HG03095 (cell line): ENCODE results near the gene AFAP1.

Experiments
- ATAC-seq: cut with Tn5 transposase; IDR thresholded peaks from one replicate; pipeline ENCODE4 v1.9.1; 2021; ENCODE audit warnings: moderate library complexity; ENCODE audit not compliant: unreplicated experiment

Gene AFAP1

DNA sequence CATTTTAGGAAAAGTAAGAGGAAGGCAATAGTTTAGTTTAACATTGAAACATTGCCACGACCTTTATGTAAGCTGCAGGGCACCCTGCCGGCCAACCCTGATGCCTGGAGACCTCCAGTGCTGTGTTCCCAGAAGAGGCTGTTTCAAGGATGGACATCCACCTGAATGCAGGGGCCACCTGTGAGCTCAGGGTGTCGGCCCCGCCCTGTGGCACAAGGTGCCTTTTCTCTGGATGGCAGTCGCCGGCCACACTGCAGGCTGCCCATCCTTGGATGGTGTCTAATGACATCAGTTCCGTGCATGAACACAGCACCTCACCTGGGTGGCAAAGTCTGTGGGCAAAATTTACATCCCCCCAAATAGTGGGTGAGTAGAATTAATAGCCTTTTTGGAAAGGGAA lies 180.0 kb downstream of the AFAP1 start:
- ATAC-seq: no peak

DNA sequence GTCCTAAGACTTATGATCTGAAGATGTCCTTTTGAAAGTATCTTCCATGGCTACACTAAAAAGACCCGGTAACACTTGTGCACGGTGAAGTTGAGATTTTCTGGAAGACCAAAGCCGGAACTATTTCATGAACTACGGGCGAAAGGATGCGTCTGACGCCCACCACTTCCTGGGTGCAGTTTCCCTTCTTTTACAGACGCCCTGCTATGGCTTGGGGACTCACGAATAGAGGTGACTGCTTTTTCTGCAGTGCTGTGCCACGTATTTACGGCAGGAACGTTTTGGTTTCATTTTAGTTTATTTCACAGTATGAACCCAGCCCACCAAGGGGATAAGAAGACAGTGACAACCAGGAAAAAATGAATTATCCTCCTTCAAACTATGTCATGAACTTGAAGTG lies 180.4 kb downstream of the AFAP1 start:
- ATAC-seq: no peak

DNA sequence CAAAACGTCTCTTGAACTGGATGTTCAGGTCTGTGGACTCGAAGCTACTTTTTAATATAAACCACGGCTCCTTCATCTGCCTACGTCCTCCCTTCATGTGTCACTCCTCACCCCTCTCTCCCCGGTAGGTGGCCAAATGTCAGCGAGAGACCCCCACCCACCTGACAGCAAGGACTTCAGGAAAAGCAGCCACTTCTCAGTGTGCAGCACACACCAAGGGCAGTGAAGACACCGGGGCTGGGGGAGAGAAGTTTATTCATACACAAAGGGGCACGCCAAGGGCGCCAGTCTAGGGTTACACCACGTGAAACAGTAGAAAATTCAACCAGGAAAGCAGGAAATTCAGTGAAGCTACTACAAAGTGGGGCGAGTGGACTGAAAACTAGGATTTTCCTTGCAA lies 181.2 kb downstream of the AFAP1 start:
- no peak for ATAC-seq

DNA sequence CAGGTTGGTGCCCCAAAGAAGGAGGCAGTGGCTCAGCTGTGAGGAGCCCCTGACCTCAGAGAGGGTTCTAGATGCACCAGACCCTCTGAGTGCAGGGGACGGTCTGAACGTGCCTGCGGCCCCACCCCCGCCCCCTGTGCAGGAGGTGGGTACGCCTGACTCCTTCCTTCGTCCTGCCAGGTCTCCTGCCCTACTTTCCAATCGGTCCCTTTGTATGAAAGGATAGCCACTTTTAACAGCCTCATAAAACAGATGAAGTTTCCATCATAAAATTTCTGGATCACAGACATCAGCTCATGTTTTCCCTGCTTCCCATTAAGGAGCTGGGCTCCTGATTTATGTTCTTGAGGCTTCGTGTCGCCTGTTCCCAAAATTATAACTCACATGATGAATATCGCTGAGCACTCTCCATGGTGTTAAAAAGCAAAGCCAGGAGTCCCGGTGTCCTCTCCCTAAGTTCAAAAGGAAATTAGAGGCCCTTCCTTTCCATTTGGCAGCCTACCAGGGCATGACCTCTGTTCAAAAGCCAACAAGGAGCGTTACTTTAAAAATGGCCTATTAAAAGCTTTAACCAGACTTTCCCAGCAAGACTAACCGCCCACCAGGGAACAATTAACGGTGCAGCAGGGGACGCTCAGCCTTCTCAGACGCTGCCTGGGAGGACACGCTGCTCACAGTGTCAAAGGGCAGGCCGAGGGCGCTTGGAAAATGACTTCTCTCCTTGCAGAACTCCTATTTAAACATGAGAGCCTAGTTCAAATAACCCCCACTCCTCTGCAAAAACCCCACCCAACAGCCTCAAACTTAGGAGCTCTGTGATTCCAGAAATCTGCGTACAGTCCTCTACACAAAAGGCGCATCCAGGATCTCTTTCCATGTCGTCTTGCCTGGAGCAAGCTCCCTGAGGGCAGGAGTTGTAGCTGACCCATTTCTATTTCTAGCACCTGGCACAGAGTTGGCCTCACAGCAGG lies 181.9 kb downstream of the AFAP1 start:
- no peak for ATAC-seq

DNA sequence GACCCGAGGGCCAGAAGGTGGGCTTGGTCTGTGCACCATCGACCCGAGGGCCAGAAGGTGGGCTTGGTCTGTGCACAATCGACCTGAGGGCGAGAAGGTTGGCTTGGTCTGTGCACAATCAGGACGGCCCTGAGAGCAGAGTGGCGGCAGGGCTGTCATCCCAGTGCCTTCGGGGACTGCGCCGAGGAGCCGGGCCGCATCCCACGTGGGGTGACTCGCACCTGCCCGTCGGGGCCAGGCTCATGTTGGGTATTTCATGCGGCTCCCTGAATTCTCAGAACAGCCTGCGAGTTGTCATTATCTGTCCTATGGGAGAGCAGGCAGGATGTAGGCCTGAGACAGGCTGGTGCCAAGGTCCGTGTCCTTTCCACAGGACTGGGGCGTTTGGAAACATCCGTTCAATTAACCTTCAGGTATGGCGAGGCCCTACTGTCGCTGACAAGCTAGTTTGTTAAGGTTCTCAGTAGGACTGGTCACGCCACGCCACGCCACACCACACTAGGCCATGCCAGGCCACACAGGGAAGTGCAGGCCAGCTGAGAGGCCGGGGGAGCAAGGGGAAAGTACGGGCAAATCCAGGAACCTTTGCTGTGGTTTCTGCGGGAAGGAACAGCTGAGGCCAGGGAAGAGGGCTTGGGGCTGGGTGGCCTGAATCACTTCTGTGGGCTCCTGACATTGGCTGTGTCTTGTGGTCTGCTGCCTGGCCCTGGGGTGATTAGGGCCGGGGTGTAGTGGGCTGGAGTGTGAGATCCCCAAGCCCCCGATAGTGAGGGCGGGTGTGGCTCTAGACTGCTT lies 182.9 kb downstream of the AFAP1 start:
- no peak for ATAC-seq

DNA sequence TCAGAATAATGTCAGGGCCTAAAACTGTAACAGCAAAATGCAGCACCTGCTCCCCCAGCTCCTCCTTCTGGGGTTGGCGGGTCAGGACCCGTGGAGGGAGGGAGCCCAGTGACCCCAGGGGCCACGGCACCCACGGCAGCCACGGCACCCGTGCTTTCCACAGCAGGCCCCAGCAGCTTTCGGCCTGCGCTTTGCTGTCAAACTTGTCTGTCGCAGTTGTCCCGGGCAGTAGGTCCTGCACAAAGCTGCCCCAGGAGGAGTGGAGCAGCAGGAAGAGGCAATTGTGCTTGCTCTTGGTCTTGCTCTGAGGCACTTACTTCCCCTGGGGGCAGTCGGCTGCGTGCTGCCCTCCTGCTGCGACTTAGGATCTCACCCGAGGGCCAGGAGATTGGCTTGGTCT lies 183.6 kb downstream of the AFAP1 start:
- ATAC-seq: no peak

DNA sequence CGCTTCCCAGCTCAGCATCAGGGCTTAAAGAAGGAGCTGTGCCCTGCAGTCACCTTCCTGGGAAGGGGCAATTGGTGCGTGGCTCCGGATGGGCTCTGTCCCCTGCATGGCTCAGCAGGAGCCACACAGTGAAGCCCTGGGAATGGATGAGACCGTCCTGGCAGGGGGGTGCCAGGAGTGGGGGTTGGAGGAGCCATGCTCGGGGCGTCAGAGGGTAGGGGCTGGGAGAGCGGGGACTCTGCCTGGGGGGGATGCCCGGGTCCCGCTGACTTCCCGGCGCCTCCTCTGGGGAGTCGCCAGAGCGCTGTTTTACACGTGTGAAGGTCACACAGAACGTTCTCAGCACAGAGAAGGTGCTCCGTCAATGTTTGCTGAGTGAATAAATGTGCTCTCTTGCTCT lies 184.1 kb downstream of the AFAP1 start:
- ATAC-seq: no peak

DNA sequence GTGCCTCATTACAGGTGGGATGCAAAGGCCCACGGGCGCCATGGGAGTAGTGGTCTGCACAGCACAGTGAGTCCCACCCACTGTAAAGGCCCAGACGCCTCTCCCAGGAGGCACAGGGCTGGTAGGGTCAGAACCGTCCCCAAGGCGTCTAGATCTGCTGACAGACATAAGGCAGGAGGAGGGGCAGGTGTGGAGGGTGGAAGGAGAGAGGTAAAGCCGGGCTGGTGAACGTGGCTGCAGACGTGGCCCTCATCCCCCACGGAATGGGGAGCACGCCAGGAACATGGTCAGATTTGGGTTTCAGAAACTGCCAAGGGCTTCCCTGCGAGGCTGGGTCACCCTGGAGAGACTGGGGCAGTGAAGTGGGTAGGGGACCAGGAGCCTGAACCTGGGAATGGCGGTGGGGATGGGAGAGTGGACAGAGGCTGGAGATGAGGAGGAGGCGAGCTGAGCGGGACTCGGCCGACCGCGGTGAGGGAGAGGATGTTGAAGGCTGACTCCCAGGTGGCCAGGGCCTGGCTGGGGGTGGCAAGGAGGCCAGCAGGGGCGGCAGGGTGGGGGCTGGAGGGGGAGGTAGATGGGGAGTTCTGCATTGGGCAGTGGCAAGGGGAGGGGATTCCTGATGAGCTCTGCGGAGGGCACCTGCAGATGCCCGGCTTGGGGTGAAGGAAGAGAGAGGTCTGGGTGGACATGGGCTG lies 184.9 kb downstream of the AFAP1 start:
- ATAC-seq: no peak

DNA sequence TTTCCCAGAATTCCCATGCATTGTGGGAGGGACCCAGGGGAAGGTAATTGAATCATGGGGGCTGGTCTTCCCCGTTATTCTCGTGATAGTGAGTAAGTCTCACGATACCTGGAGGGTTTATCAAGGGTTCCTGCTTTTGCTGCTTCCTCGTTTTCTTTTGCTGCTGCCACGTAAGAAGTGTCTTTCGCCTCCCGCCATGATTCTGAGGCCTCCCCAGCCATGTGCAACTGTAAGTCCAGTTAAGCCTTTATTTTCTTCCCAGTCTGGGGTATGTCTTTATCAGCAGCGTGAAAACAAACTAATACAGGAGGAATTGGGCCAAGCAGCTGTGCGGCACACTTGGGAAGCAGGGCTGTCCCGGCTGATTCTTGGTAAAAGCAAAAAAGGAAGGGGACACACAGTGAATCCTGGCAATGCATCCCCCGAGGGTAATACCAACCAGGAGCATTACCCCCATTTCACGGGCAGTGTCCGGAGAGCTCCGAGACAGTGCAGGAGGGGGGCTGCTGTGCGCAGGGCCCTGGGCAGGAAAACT lies 185.7 kb downstream of the AFAP1 start:
- ATAC-seq: no peak

DNA sequence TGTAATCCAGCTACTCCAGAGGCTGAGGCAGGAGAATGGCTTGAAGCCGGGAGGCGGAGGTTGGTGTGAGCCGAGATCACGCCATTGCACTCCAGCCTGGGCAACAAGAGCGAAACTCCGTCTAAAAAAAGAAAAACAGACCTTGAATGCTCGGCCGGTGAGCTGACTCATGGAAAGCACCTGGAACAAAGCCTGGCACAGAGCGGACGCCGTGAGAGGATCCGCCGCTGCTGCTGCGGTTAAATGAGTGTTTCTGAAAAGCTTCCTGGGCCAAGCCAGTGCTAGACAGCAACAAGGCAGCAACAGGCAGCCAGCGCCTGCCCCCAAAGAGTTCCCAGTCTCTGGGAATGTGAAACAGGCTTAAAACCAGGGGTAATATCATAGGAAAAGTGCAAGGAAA lies 186.4 kb downstream of the AFAP1 start:
- ATAC-seq: no peak

DNA sequence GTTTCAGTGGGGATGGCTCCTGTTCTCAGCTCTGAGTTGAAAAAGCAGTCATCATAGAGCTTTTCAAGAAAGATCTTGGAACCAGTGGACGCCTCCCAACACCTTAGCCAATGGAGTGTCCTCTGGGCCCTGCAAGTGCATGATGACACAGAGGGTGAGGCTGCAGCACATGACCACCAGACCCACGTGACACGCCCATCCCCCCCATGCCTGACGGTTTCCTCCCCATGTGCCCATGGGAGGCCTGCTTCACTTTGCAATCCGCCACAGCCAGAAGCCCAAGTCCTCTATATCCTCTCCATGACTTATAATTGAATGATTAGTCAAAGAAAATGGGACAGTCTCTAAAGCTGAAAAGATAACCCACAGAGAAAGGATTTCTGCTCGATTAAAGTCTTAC lies 187.0 kb downstream of the AFAP1 start:
- no peak for ATAC-seq

DNA sequence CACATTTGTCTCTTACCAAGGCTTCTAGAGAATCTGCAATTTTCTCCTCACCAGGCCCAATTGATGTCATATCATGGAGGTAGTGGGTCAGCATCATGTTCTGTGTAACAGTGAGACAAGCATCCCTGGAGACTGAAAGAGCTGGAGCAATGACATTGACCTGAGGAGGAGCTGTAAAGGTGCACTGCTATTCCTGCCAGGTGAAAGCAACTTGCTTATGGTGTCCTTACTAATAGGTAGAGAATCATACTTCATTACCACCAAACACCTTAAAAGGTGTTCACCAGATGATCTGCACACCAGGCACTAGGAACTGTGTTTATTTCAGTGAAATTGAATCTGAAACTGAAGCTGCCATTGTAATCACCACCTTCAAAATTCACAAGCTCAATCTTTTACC lies 188.7 kb downstream of the AFAP1 start:
- ATAC-seq: no peak

DNA sequence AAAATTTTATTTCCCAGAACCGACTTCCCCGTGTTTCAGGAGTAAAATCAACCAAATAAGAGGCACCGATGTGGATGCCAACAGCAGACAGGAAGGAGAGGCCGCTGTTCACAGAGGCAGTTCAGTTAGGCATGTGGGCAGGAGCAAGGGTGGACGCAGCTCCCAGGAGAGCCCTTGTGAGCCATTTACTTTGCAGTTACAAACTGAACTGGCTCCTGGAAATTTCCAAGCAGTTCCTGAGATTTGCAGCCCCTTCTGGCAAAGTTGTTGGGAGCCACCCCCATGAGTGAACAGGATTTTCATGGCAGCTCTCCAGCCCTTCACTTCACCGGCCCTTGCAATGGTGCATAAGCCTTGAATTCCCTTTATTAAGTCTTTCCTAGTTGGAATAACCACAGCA lies 189.1 kb downstream of the AFAP1 start:
- ATAC-seq: no peak

DNA sequence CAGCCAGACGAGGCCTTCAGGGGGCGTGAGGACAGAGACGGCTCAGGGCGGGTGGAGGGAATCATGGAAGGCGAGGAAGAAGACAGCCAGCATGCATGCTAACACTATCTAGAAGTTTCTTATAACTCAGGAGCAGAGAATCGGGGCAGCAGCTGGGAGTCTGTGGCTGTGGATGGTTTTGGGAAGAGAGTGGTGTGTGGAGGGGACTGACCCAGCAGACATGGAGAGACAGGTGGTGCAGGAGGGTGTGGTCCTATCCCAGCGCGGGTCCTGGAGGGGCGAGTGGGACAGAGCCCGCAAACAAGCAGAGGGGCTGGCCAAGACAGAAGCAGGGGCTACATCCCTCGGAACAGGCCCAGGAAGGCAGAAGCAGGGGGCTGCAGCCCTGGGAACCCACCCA lies 192.1 kb downstream of the AFAP1 start:
- ATAC-seq: no peak

DNA sequence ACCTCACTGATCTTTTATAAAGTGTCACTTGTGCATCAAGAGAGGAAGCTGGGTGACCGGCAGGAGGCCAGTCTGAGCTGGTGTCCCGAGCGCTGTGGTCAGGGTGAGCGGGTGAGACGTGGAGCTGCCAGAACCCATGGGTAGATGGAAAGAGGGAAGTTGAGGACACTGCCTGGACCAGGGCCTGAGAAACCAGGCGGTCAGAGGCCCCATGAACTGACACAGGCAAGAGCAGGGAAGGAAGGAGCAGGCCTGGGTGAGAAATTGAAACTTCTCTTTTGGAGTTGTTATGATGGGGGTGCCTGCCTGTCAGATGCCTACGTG lies 192.6 kb downstream of the AFAP1 start:
- no peak for ATAC-seq

DNA sequence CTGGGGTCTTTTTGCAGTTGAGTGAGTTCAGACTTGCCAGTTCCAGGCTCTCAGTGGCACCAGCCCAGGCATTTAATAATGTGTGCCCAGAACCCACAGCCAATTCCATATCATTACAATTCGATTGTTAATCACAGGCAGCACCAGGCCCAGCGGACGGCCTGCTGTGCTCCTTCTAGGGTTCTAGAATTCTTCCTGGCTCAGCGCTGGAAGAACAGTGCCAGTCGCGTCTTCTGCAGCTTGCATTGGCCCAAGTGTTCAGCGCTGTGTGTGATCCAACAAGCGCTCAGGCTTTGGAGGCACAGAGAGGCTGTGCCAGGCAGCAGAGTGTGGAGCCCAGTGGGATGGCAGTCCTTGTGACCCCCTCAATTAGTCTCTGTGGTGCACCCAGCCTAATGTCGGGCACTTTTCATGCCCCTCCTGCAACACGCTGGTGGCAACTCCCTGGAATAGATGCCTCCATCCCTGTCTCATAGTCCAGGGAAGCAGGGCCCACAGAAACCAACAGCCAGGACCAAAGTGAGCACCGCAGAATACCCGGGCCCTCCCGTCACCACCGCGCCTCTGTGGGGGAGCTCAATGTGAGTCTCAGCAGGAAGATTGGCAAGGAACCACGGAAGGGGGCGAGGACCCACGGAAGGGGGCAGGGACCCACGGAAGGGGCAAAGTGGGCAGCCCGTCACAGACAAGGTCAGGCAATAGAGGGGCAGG lies 193.2 kb downstream of the AFAP1 start:
- ATAC-seq: no peak

DNA sequence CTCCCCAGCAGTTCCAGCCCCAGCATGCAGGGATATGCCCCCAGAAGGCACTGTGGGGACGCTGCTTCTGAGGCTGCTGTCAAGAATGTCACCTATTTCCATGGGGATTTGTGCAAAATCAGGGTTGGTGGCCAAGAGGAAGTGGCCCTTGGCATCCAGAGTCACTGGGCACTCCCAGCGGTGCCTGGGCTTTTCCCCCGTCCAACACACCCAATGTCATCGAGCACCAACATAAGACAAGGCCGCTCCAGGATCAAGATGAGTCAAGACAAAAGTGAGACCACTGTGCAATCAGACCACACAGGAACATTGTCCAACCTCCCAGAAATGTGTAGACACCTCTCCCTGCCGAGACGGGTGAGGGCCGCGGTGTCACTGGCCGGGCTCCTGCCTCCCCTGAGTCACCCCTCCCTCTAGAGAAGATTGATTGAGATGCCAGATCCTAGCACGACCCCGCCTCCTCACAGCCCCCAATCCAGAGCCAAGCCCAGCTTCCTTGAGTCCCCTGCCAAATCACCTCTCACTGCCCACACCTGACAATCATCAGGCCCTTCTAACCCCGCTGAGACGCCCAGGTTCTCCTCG lies 194.3 kb downstream of the AFAP1 start:
- ATAC-seq: no peak

DNA sequence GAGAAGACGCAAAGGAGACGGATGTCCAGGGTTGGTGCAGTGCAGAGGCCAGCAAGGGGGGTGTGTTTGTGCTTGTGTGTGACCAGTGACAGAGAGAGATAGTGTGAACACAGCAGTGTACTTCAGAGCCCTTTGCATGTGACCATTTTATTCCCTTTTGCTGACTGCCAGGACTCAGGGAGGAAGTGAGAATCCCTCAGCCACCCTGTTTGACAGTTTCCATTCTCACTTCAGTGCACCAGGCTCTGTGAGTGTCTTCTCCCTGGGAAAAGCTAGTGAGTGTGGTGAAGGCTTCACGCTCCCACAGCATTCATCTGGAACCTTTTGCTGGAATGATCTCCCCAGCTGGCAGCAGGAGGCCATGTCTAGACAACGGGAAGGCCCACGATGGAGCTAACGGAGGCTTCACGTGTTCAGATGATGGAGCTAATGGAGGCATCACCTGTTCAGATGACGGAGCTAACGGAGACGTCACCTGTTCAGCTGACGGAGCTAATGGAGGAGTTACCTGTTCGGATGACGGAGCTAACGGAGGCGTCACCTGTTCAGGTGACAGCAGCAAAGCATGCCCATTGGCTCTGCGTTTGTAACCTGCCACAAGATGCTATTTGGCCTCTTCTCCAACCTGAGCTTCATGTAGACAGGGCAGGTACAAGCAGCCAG lies 195.4 kb downstream of the AFAP1 start:
- no peak for ATAC-seq

DNA sequence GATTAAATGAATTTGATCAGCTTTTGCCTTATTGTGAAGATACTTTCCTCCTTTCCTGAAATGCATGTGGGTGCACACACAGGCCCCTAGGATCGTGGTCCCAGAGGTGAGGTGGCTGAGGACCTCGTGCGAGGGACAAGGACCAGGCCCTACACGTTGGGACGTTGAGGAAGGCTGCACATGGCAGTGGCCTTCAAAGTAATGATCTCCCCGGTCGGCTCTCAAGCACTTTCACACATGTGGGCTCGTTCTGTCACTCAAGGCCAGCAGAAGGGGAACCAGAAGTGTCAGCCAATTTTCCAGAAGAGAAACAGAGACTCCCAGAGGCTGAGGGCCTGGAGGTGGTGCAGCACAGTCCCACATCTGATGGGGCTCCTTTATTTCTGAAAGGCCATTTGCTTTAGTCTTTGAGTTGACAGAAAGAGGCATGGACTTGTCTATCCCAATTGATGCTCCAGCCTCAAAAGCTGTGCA lies 196.8 kb downstream of the AFAP1 start:
- ATAC-seq: no peak
